Right lobe of liver (tissue), 6 donors: ENCODE data around the gene OTOGL. TPM values are rescaled to one million over a fixed set of nuclear protein-coding genes. Genes with fewer than 3 reads are reported as not detected.

Source experiments
- ATAC-seq, 4 donors: fragments of 200-7000 bp; cut with Tn5 transposase; one replicate each; pipeline ENCODE4 v1.9.1; 2020; ENCODE audit warnings: mild to moderate bottlenecking in 4 of 4, moderate library complexity in 4 of 4
- DNase-seq, 3 donors: peaks; one replicate each; pipeline ENCODE4 v3.0.0-alpha.2; 2020
- H3K27ac ChIP-seq, 3 donors: fragments of 200-600 bp; one replicate each; pipeline ENCODE4 v1.8.0; 2022
- H3K27me3 ChIP-seq, 2 donors: fragments of 200-600 bp; one replicate each; pipeline ENCODE4 v1.8.0; 2022
- H3K36me3 ChIP-seq, 4 donors: fragments of 200-600 bp; sonication (generic) in 1 of 4; one replicate each; pipeline versions ENCODE4 v1.5.1 to v1.8.0; 2017 to 2022; ENCODE audit warnings: control low read depth in 1 of 4
- H3K4me1 ChIP-seq, 4 donors: fragments of 200-600 bp; sonication (generic) in 1 of 4; one replicate each; pipeline versions ENCODE4 v1.5.1 to v1.8.0; 2017 to 2022; ENCODE audit warnings: control low read depth in 1 of 4
- H3K4me3 ChIP-seq, 3 donors: fragments of 200-600 bp; one replicate each; pipeline ENCODE4 v1.8.0; 2022
- H3K9me3 ChIP-seq, 4 donors: fragments of 200-600 bp; sonication (generic) in 1 of 4; one replicate each; pipeline versions ENCODE4 v1.5.1 to v1.8.0; 2017 to 2022; ENCODE audit warnings: control low read depth in 1 of 4
- CTCF ChIP-seq, 4 donors: fragments of 200-600 bp in 3 of 4; fragments of 450-650 bp in 1 of 4; IDR thresholded peaks; one replicate each; pipeline versions ENCODE4 v1.5.1 to v1.8.0; 2016 to 2022; ENCODE audit warnings: antibody characterized with exemption in 4 of 4, mild to moderate bottlenecking in 2 of 4
- POLR2A ChIP-seq: fragments of 450-650 bp; IDR thresholded peaks from one replicate; pipeline ENCODE4 v1.6.1; 2017; ENCODE audit warnings: antibody characterized with exemption, mild to moderate bottlenecking
- WGBS: methylation state at CpG from one replicate; pipeline ENCODE4 v1.1.6; 2018; ENCODE audit warnings: low coverage, low lambda C conversion rate; ENCODE audit not compliant: insufficient coverage; ENCODE audit errors: missing lambda C conversion rate; 5-methylcytosine and 5-hydroxymethylcytosine counted together
- intact Hi-C, 2 donors: fragments of 100-400 bp; cut with DNase I; formaldehyde crosslinking; loops; one replicate each; pipeline versions ENCODE4 v1.11.2 to v1.14.1; 2022
- total RNA-seq, 6 experiments: library from RNA; depleted of rRNA in 2 of 6; stranded (reverse); fragments of >200 nt in 2 of 6; fragmentation: NEBNext Ultra II Directional in 3 of 6; extraction: Animal tissue kit (Norgen Biotek cat#: 25700) in 3 of 6; gene quantifications; one replicate each; pipeline versions ENCODE4 v1.1.0 to v1.2.4, GENCODE V29; 2016 to 2023
- donor health status: DM: no; HTN: yes; CAD: no.
- donor health status: DM: no; HTN: no; CAD: no.
- donor health status: DM: no; HTN: no; CAD: no.
- donor health status: DM: no; HTN: yes; CAD: no.
- donor health status: DM: no; HTN: yes; CAD: no.

OTOGL gene
- total RNA-seq, 6 experiments from 2014 or later, result 0.06 TPM; not detected in 5

DNA sequence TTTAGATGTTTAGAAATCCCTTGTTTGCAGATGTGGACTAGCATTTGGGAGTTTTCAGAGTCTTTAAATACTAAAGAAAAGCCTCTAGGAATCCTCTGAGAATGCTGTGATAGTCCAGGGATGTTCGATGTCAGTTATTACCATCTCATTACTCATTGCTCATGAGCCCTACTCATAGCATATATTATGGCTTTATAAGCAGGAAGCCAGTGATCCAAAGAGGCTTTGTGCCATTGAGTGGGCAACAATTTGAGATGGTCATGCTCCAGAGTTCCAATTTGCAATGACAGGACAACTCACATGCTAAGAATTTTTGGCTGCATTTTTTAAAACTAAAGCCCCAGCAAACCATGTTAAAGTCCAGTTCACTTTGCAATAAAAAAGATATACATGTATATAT lies 163.0 kb downstream of the OTOGL start:
- 55% methylated on average over 1 of the region's 1 CpG for WGBS
- Histone ChIP-seq H3K4me1 (no peaks in the 10 kb centered on the region), H3K27me3 (no peaks in the 10 kb centered on the region), H3K36me3 (no peaks in the 10 kb centered on the region), H3K27ac (no peak overlapping the region), H3K4me3 (no peak overlapping the region), H3K9me3 (no peaks in the 10 kb centered on the region)
- ATAC-seq (no peak), DNase-seq (no peak)
- intact Hi-C loops, result no loop called here
- TF ChIP-seq CTCF (IDR thresholded peaks at IDR 0.05) (no peak), POLR2A (no peak)

DNA sequence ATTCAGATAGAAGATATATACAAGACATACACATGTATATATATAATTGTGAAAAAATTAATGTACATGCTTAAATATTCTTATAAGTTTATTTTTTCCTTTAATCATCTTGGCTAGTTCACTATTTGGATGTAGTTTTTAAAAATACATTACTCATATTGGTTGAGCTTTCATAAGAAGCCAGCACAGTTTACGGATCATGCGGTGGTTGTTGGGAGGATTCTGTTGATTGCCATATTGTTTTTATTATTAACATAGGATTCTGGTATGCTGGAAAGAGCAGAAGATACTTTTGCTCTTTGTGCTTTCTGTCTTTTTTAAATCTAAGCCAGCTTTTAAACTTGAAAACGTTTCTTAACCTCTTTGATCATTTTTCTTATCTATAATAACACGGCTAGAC lies 163.4 kb downstream of the OTOGL start:
- Histone ChIP-seq H3K27ac (no peak overlapping the region), H3K4me1 (no peaks in the 10 kb centered on the region), H3K9me3 (no peaks in the 10 kb centered on the region), H3K36me3 (no peaks in the 10 kb centered on the region), H3K4me3 (no peak overlapping the region), H3K27me3 (no peaks in the 10 kb centered on the region)
- TF ChIP-seq POLR2A (no peak), CTCF (IDR thresholded peaks at IDR 0.05) (no peak)
- 49% methylated on average over 4 of the region's 4 CpGs for WGBS
- DNase-seq, result no peak
- ATAC-seq, result no peak
- intact Hi-C loops, result no loop called here

- Histone ChIP-seq H3K27me3 (no peaks in the 10 kb centered on the region), H3K27ac (no peak overlapping the region), H3K9me3 (no peaks in the 10 kb centered on the region), H3K4me1 (no peaks in the 10 kb centered on the region), H3K4me3 (no peak overlapping the region), H3K36me3 (no peaks in the 10 kb centered on the region)
- no peak for TF ChIP-seq CTCF (IDR thresholded peaks at IDR 0.05)
- TF ChIP-seq POLR2A, result no peak
- DNase-seq (no peak), ATAC-seq (no peak)
- intact Hi-C loops, result no loop called here
These were observed 165.0 kb downstream of the OTOGL start for GRCh38 chr12:80264386-80264785.

DNA sequence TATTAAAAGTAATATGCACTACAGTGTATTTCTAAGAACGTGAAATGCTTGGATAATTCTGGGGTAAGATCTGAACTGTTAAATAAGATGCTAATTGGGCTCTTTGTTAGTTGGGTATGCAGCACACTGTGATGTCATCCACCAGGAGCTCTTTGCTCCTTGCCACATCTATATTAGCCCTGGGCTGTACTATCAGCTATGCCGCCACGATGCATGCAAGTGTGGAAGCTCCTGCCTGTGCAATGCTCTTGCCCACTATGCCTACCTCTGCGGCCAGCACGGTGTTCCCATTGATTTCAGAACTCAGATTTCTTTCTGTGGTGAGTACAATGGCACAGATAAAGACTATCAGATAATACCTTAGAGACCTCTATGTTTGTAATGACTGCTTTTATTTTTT lies 165.6 kb downstream of the OTOGL start:
- H3K36me3 ChIP-seq, result no peaks in the 10 kb centered on the region
- DNase-seq (no peak), ATAC-seq (no peak)
- H3K4me1 ChIP-seq, result no peaks in the 10 kb centered on the region
- H3K9me3 ChIP-seq, result no peaks in the 10 kb centered on the region
- H3K27me3 ChIP-seq, result no peaks in the 10 kb centered on the region
- TF ChIP-seq CTCF (IDR thresholded peaks at IDR 0.05), result no peak
- no peak for TF ChIP-seq POLR2A
- no peak overlapping the region for H3K27ac ChIP-seq
- 58% methylated on average over 4 of the region's 5 CpGs for WGBS
- intact Hi-C loops, result no loop called here
- H3K4me3 ChIP-seq, result no peak overlapping the region

- intact Hi-C loops, result no loop called here
- Histone ChIP-seq H3K9me3 (no peaks in the 10 kb centered on the region), H3K27me3 (no peaks in the 10 kb centered on the region), H3K4me3 (no peak overlapping the region), H3K27ac (no peak overlapping the region), H3K36me3 (no peaks in the 10 kb centered on the region), H3K4me1 (no peaks in the 10 kb centered on the region)
- TF ChIP-seq CTCF (IDR thresholded peaks at IDR 0.05) (no peak), POLR2A (no peak)
- DNase-seq, result no peak
- ATAC-seq, result no peak
These were observed 169.8 kb downstream of the OTOGL start for GRCh38 chr12:80268924-80269749.
